Measurements from ENCODE around the gene FYCO1. TPM values are rescaled to one million over a fixed set of nuclear protein-coding genes. Genes with fewer than 3 reads are reported as not detected.

The FYCO1 gene
- total RNA-seq, 1 donor from 2014 or later: 40.9 TPM

- TF ChIP-seq CTCF (IDR thresholded peaks at IDR 0.05): no peak
- intact Hi-C loops (cut with DNase I): no loop called here
- no peaks in the 10 kb centered on the region for H3K9me3 ChIP-seq
These were observed 46.7 kb downstream of the FYCO1 start for GRCh38 chr3:45948881-45949280.

GRCh38 chr3:45948311-45948781 lies 47.3 kb downstream of the FYCO1 start:
- DNase-seq (no peak), ATAC-seq (no peak)
- H3K36me3 ChIP-seq: peaks cover 91% of the 10 kb centered on the region
- H3K4me3 ChIP-seq: no peak overlapping the region
- intact Hi-C loops (cut with DNase I): no loop called here
- H3K27ac ChIP-seq: no peak overlapping the region
- no peak for TF ChIP-seq CTCF (IDR thresholded peaks at IDR 0.05)
- no peaks in the 10 kb centered on the region for H3K9me3 ChIP-seq
- H3K27me3 ChIP-seq (ENCODE audit: low read depth): no peaks in the 10 kb centered on the region
- no peaks in the 10 kb centered on the region for H3K4me1 ChIP-seq

More at GRCh38 chr3:45948881-45949280, 46.7 kb downstream of the FYCO1 start:
- H3K4me3 ChIP-seq: no peak overlapping the region
- H3K4me1 ChIP-seq: no peaks in the 10 kb centered on the region
- H3K27me3 ChIP-seq (ENCODE audit: low read depth): no peaks in the 10 kb centered on the region
- H3K27ac ChIP-seq: no peak overlapping the region
- H3K36me3 ChIP-seq: peaks cover 94% of the 10 kb centered on the region
- no peak for DNase-seq
- no peak for ATAC-seq

GRCh38 chr3:45947361-45947760 lies 48.3 kb downstream of the FYCO1 start:
- no peaks in the 10 kb centered on the region for H3K27me3 ChIP-seq (ENCODE audit: low read depth)
- DNase-seq: no peak
- no peaks in the 10 kb centered on the region for H3K9me3 ChIP-seq
- no peak overlapping the region for H3K4me3 ChIP-seq
- H3K36me3 ChIP-seq: peaks cover 82% of the 10 kb centered on the region
- no peak overlapping the region for H3K27ac ChIP-seq
- no peaks in the 10 kb centered on the region for H3K4me1 ChIP-seq
- intact Hi-C loops (cut with DNase I): no loop called here
- ATAC-seq: no peak
- no peak for TF ChIP-seq CTCF (IDR thresholded peaks at IDR 0.05)

GRCh38 chr3:45946875-45947274 lies 48.7 kb downstream of the FYCO1 start:
- Histone ChIP-seq H3K9me3 (no peaks in the 10 kb centered on the region), H3K4me1 (no peaks in the 10 kb centered on the region), H3K27me3 (ENCODE audit: low read depth) (no peaks in the 10 kb centered on the region), H3K4me3 (no peak overlapping the region), H3K36me3 (peaks cover 77% of the 10 kb centered on the region), H3K27ac (no peak overlapping the region)
- intact Hi-C loops (cut with DNase I): no loop called here
- ATAC-seq: no peak
- TF ChIP-seq CTCF (IDR thresholded peaks at IDR 0.05): no peak
- DNase-seq: no peak

- Histone ChIP-seq H3K36me3 (peaks cover 71% of the 10 kb centered on the region), H3K4me1 (no peaks in the 10 kb centered on the region), H3K4me3 (no peak overlapping the region), H3K9me3 (no peaks in the 10 kb centered on the region), H3K27ac (no peak overlapping the region), H3K27me3 (ENCODE audit: low read depth) (no peaks in the 10 kb centered on the region)
- no peak for DNase-seq
- ATAC-seq: no peak
- intact Hi-C loops (cut with DNase I): no loop called here
- no peak for TF ChIP-seq CTCF (IDR thresholded peaks at IDR 0.05)
These were observed 49.3 kb downstream of the FYCO1 start for GRCh38 chr3:45946307-45946706.
